Liver (tissue), 9 donors: ENCODE results near the gene MACROH2A1. TPM values are rescaled to one million over a fixed set of nuclear protein-coding genes. Genes with fewer than 3 reads are reported as not detected.

Source experiments
- DNase-seq: peaks from one replicate; pipeline ENCODE4 v3.0.0-alpha.2; 2017; ENCODE audit warnings: low spot score
- H3K27ac ChIP-seq, 2 donors: one replicate each; pipeline ENCODE4 v1.7.0; 2013; ENCODE audit warnings: inconsistent platforms in 2 of 2, low read length in 2 of 2, control low read depth in 1 of 2, low read depth in 1 of 2, mild to moderate bottlenecking in 1 of 2
- H3K27me3 ChIP-seq, 4 donors: one replicate each; pipeline versions ENCODE4 v1.6.1 to v1.7.0; 2013; ENCODE audit warnings: low read length in 3 of 4, inconsistent platforms in 1 of 4, mild to moderate bottlenecking in 1 of 4, moderate library complexity in 1 of 4; ENCODE audit not compliant: control insufficient read depth in 4 of 4, insufficient read depth in 4 of 4
- H3K36me3 ChIP-seq, 4 donors: one replicate each; pipeline versions ENCODE4 v1.6.1 to v1.7.0; 2013; ENCODE audit warnings: low read length in 3 of 4, mild to moderate bottlenecking in 3 of 4, low read depth in 1 of 4, moderate library complexity in 1 of 4; ENCODE audit not compliant: control insufficient read depth in 4 of 4, insufficient read depth in 3 of 4
- H3K4me1 ChIP-seq, 4 donors: one replicate each; pipeline versions ENCODE4 v1.6.1 to v1.7.0; 2013; ENCODE audit warnings: low read length in 3 of 4, mild to moderate bottlenecking in 3 of 4, moderate library complexity in 1 of 4; ENCODE audit not compliant: control insufficient read depth in 4 of 4, insufficient read depth in 4 of 4
- H3K4me3 ChIP-seq, 3 donors: one replicate each; pipeline versions ENCODE4 v1.6.1 to v1.7.0; 2013; ENCODE audit warnings: low read length in 3 of 3, control low read depth in 1 of 3, low read depth in 1 of 3, mild to moderate bottlenecking in 1 of 3
- H3K9ac ChIP-seq, 2 donors: one replicate each; pipeline ENCODE4 v1.7.0; 2013; ENCODE audit warnings: low read length in 2 of 2, mild to moderate bottlenecking in 2 of 2, moderate library complexity in 2 of 2, control low read depth in 1 of 2, low read depth in 1 of 2
- H3K9me3 ChIP-seq, 4 donors: one replicate each; pipeline versions ENCODE4 v1.6.1 to v1.7.0; 2013; ENCODE audit warnings: low read length in 3 of 4; ENCODE audit not compliant: control insufficient read depth in 4 of 4
- ATF3 ChIP-seq: IDR thresholded peaks from 2 replicates; pipeline ENCODE4 v1.6.1; 2016; ENCODE audit warnings: antibody characterized with exemption
- EGR1 ChIP-seq, 2 donors: IDR thresholded peaks; 2 replicates each; pipeline ENCODE4 v1.6.1; 2016 to 2018; ENCODE audit warnings: antibody characterized with exemption in 2 of 2, low read depth in 2 of 2
- FOXA1 ChIP-seq: IDR thresholded peaks from 2 replicates; pipeline ENCODE4 v1.6.1; 2016; ENCODE audit warnings: antibody characterized with exemption
- FOXA2 ChIP-seq: IDR thresholded peaks from 2 replicates; pipeline ENCODE4 v1.6.1; 2016; ENCODE audit warnings: antibody characterized with exemption
- GABPA ChIP-seq, 2 donors: IDR thresholded peaks in 1 of 2; conservative IDR thresholded peaks in 1 of 2; 2 replicates each; pipeline ENCODE4 v1.6.1; 2016; ENCODE audit warnings: antibody characterized with exemption in 2 of 2, mild to moderate bottlenecking in 1 of 2, moderate library complexity in 1 of 2
- HNF4A ChIP-seq, 2 donors: conservative IDR thresholded peaks; 2 replicates each; pipeline ENCODE4 v1.6.1; 2016; ENCODE audit warnings: antibody characterized with exemption in 2 of 2, mild to moderate bottlenecking in 2 of 2
- HNF4G ChIP-seq: IDR thresholded peaks from 2 replicates; pipeline ENCODE4 v1.6.1; 2016; ENCODE audit warnings: antibody characterized with exemption
- JUND ChIP-seq, 2 donors: IDR thresholded peaks; 2 replicates each; pipeline ENCODE4 v1.6.1; 2016; ENCODE audit warnings: antibody characterized with exemption in 2 of 2
- NR2F2 ChIP-seq: IDR thresholded peaks from 2 replicates; pipeline ENCODE4 v1.6.1; 2016; ENCODE audit warnings: antibody characterized with exemption
- RAD21 ChIP-seq, 2 donors: IDR thresholded peaks; 2 replicates each; pipeline ENCODE4 v1.6.1; 2016; ENCODE audit warnings: antibody characterized with exemption in 2 of 2, mild to moderate bottlenecking in 2 of 2
- REST ChIP-seq: IDR thresholded peaks from 2 replicates; pipeline ENCODE4 v1.6.1; 2016; ENCODE audit warnings: antibody characterized with exemption, mild to moderate bottlenecking
- RXRA ChIP-seq, 2 donors: IDR thresholded peaks; 2 replicates each; pipeline ENCODE4 v1.6.1; 2017 to 2018; ENCODE audit warnings: antibody characterized with exemption in 2 of 2, mild to moderate bottlenecking in 1 of 2
- SP1 ChIP-seq: IDR thresholded peaks from 2 replicates; pipeline ENCODE4 v1.6.1; 2018; ENCODE audit warnings: antibody characterized with exemption, mild to moderate bottlenecking
- TAF1 ChIP-seq: conservative IDR thresholded peaks from 2 replicates; pipeline ENCODE4 v1.6.1; 2016; ENCODE audit warnings: antibody characterized with exemption, mild to moderate bottlenecking
- YY1 ChIP-seq: IDR thresholded peaks from 2 replicates; pipeline ENCODE4 v1.6.1; 2016; ENCODE audit warnings: antibody characterized with exemption, mild to moderate bottlenecking
- ZBTB33 ChIP-seq: IDR thresholded peaks from 2 replicates; pipeline ENCODE4 v1.6.1; 2016; ENCODE audit warnings: antibody characterized with exemption
- WGBS: extraction: QIAGEN DNeasy Blood & Tissue Kit; methylation state at CpG from one replicate; pipeline ENCODE4 v1.1.7; 2013; 5-methylcytosine and 5-hydroxymethylcytosine counted together
- polyA plus RNA-seq, 2 donors: library from polyadenylated mRNA; stranded (reverse) in 1 of 2; unstranded in 1 of 2; fragments of 200-250 nt in 1 of 2; fragments of >200 nt in 1 of 2; fragmentation: Nextera tagmentation in 1 of 2; extraction: Ambion mirVana in 1 of 2; gene quantifications; one replicate each; pipeline versions ENCODE4 v1.2.1 to v1.2.3, GENCODE V29; 2013 to 2015
- total RNA-seq, 2 donors: library from RNA; depleted of rRNA; stranded (reverse); fragments of >200 nt; gene quantifications; one replicate each; pipeline ENCODE4 v1.2.3, GENCODE V29; 2014
- TF ChIP-seq, protein P1 (sequence below): fragments of 150-350 bp; IDR thresholded peaks from 2 replicates; pipeline ENCODE4 v1.5.1; 2017; ENCODE audit warnings: improper control_type of control experiment, low read depth, low read length; ENCODE audit not compliant: missing input control
- TF ChIP-seq, protein P2 (sequence below): IDR thresholded peaks from 2 replicates; pipeline ENCODE4 v1.6.1; 2016; ENCODE audit warnings: antibody characterized with exemption
- donor health status: healthy.
- donor health status: healthy.
- donor health status: healthy.
- donor health status: healthy.
- donor health status: healthy.

MACROH2A1 gene
- total and polyA plus RNA-seq, 4 donors, result 33.7 to 113 (median 62.7) TPM

GRCh38 chr5:135330798-135331096 is 68.3 kb downstream of the MACROH2A1 start:
- Histone ChIP-seq H3K27me3 (no peaks in the 10 kb centered on the region), H3K4me3 (no peak overlapping the region), H3K27ac (no peak overlapping the region), H3K4me1 (peaks cover 0 to 1% (median 0%) of the 10 kb centered on the region in 4 donors), H3K9ac (no peak overlapping the region), H3K9me3 (no peaks in the 10 kb centered on the region), H3K36me3 (peaks cover 3 to 15% (median 8%) of the 10 kb centered on the region in 4 donors)
- WGBS, result 87% methylated on average over 3 of the region's 3 CpGs
- TF ChIP-seq, protein P1, sequence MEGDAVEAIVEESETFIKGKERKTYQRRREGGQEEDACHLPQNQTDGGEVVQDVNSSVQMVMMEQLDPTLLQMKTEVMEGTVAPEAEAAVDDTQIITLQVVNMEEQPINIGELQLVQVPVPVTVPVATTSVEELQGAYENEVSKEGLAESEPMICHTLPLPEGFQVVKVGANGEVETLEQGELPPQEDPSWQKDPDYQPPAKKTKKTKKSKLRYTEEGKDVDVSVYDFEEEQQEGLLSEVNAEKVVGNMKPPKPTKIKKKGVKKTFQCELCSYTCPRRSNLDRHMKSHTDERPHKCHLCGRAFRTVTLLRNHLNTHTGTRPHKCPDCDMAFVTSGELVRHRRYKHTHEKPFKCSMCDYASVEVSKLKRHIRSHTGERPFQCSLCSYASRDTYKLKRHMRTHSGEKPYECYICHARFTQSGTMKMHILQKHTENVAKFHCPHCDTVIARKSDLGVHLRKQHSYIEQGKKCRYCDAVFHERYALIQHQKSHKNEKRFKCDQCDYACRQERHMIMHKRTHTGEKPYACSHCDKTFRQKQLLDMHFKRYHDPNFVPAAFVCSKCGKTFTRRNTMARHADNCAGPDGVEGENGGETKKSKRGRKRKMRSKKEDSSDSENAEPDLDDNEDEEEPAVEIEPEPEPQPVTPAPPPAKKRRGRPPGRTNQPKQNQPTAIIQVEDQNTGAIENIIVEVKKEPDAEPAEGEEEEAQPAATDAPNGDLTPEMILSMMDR, result no peak
- TF ChIP-seq EGR1 (IDR thresholded peaks at IDR 0.05; ENCODE audit: low read depth in 2 of 2) (no peak), REST (no peak), TAF1 (no peak), NR2F2 (no peak), FOXA1 (no peak), SP1 (no peak), YY1 (no peak), GABPA (IDR thresholded peaks at IDR 0.05 in 1 of 2, conservative IDR thresholded peaks at IDR 0.05 in 1 of 2) (no peak), HNF4A (conservative IDR thresholded peaks at IDR 0.05) (no peak), RXRA (IDR thresholded peaks at IDR 0.05) (no peak)
- TF ChIP-seq, protein P2, sequence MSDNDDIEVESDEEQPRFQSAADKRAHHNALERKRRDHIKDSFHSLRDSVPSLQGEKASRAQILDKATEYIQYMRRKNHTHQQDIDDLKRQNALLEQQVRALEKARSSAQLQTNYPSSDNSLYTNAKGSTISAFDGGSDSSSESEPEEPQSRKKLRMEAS, result no peak
- no peak for DNase-seq

GRCh38 chr5:135329913-135330797 is 68.9 kb downstream of the MACROH2A1 start:
- H3K4me1 ChIP-seq, result peaks cover 0 to 2% (median under 1%) of the 10 kb centered on the region in 4 donors
- DNase-seq, result no peak
- H3K9ac ChIP-seq, result no peak overlapping the region
- 86% methylated on average over 18 of the region's 18 CpGs for WGBS
- H3K27ac ChIP-seq, result no peak overlapping the region
- H3K9me3 ChIP-seq, result no peaks in the 10 kb centered on the region
- no peak overlapping the region for H3K4me3 ChIP-seq
- no peaks in the 10 kb centered on the region for H3K27me3 ChIP-seq
- H3K36me3 ChIP-seq, result peaks cover 3 to 15% (median 7%) of the 10 kb centered on the region in 4 donors
- TF ChIP-seq RXRA (IDR thresholded peaks at IDR 0.05), result no peak
- TF ChIP-seq, protein P2, result no peak
- TF ChIP-seq NR2F2, result no peak
- no peak for TF ChIP-seq TAF1
- no peak for TF ChIP-seq HNF4G
- no peak for TF ChIP-seq SP1
- TF ChIP-seq FOXA2, result no peak
- TF ChIP-seq ZBTB33, result no peak
- TF ChIP-seq FOXA1, result no peak
- no peak for TF ChIP-seq JUND (IDR thresholded peaks at IDR 0.05)
- no peak for TF ChIP-seq EGR1 (IDR thresholded peaks at IDR 0.05; ENCODE audit: low read depth in 2 of 2)
- no peak for TF ChIP-seq YY1
- no peak for TF ChIP-seq REST
- TF ChIP-seq ATF3, result no peak
- TF ChIP-seq HNF4A (conservative IDR thresholded peaks at IDR 0.05), result no peak
- no peak for TF ChIP-seq RAD21 (IDR thresholded peaks at IDR 0.05)
